MCF 10A (cell line): Measurements from ENCODE around the gene BPIFB3. TPM values are rescaled to one million over a fixed set of nuclear protein-coding genes. Genes with fewer than 3 reads are reported as not detected.

ENCODE experiments used
- BruUV-seq: library from RNA; stranded (reverse); fragments of 400-500 nt; replicated peaks from 2 replicates; lab custom pipeline; 2021; lab: Mats Ljungman, UMichigan
- CTCF ChIA-PET: fragments of 300-600 bp; sonication (Branson Sonifier 250); formaldehyde crosslinking; extraction: SDS; loops from one replicate; lab custom pipeline; 2021; ENCODE audit warnings: antibody characterized with exemption, inconsistent platforms; lab: Yijun Ruan, JAX
- POLR2A ChIA-PET: fragments of 300-600, 350-650 bp; sonication (Branson Sonifier 250); formaldehyde crosslinking; extraction: SDS; loops from one replicate; lab custom pipeline; 2020; ENCODE audit warnings: antibody characterized with exemption, inconsistent platforms; lab: Yijun Ruan, JAX
- DNase-seq: peaks from one replicate; pipeline ENCODE4 v3.0.0-alpha.2; 2018; ENCODE audit not compliant: unreplicated experiment
- H3K27ac Mint-ChIP-seq: one replicate; pipeline ENCODE4 v1.8.0; 2022; ENCODE audit warnings: mild to moderate bottlenecking, low read depth, mixed read lengths; ENCODE audit not compliant: unreplicated experiment
- H3K27me3 Mint-ChIP-seq: one replicate; pipeline ENCODE4 v1.8.0; 2022; ENCODE audit warnings: mixed read lengths; ENCODE audit not compliant: insufficient read depth, unreplicated experiment
- H3K36me3 Mint-ChIP-seq: one replicate; pipeline ENCODE4 v1.8.0; 2022; ENCODE audit warnings: mild to moderate bottlenecking, moderate library complexity, mixed read lengths; ENCODE audit not compliant: insufficient read depth, unreplicated experiment
- H3K4me1 Mint-ChIP-seq: one replicate; pipeline ENCODE4 v1.8.0; 2022; ENCODE audit warnings: mixed read lengths; ENCODE audit not compliant: insufficient read depth, unreplicated experiment
- H3K4me3 Mint-ChIP-seq: one replicate; pipeline ENCODE4 v1.8.0; 2022; ENCODE audit warnings: mild to moderate bottlenecking, moderate library complexity, mixed read lengths; ENCODE audit not compliant: unreplicated experiment
- H3K9me3 Mint-ChIP-seq: one replicate; pipeline ENCODE4 v1.8.0; 2022; ENCODE audit warnings: mixed read lengths; ENCODE audit not compliant: unreplicated experiment
- CTCF ChIP-seq: fragments of 200-600 bp; IDR thresholded peaks from one replicate; pipeline ENCODE4 v1.8.0; 2022; ENCODE audit warnings: antibody characterized with exemption, mild to moderate bottlenecking; ENCODE audit not compliant: unreplicated experiment
- intact Hi-C: fragments of 100-400 bp; cut with micrococcal nuclease; formaldehyde crosslinking; loops from 2 replicates; pipeline ENCODE4 v1.14.1; 2022
- total RNA-seq: library from RNA; stranded (reverse); gene quantifications from 2 replicates; pipeline ENCODE4 v1.2.3, GENCODE V29; 2022

Gene BPIFB3
- total RNA-seq, 1 experiment from 2014 or later = not detected

DNA sequence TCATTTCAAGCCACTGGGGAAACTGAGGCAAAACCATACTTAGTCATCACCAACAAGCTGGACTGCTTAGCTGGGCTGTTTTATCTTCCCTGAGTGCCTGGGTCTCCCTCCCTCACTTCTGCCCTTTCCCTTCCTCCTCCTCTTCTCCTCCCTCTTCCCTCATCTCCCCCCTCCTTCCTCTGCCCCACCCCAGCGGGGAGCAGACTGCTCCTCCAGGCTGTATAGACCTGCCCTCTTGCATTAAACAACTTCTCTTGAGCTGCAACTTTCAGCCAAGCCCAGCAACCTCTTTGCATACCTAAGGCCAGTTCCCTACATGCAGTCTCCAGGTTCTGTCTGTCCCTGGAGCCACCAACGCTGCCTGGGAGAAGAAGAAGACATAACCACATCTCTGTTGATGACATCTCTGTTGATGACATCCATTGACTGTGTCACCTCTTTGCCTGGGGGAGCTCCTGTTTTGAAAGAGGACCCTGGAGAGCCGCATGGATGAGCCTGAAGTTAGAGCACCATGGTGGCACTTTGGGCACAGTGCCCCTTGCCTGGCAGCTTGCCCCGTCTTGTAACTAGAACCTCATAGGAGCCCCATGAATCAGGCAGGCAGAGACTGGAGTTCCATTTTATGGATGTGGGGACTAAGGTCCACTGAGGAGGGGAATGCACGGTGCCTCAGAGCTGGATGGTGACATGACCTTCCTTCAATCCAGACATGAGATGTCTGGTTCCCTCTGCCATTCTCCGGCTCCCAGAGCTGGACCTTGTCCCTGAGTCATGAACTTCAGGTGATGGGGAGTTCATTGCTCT, 30.1 kb upstream of the BPIFB3 start:
- H3K27ac Mint-ChIP-seq = no peak overlapping the region
- no peak overlapping the region for H3K4me3 Mint-ChIP-seq
- BruUV-seq = no TSS peak
- intact Hi-C loops = no loop called here
- no peaks in the 10 kb centered on the region for H3K9me3 Mint-ChIP-seq
- ChIA-PET CTCF (interaction anchor here (1.5 kb wide), 1 partner anchor 10 kb away, joined by 3 read pairs; no protein-coding TSS in a partner anchor), POLR2A (interaction anchor here (1.4 kb wide), 1 partner anchor 11 kb away, joined by 3 read pairs; no protein-coding TSS in a partner anchor)
- DNase-seq = no peak
- no peak for TF ChIP-seq CTCF
- H3K27me3 Mint-ChIP-seq = peaks cover 10% of the 10 kb centered on the region
- H3K4me1 Mint-ChIP-seq = no peaks in the 10 kb centered on the region
- H3K36me3 Mint-ChIP-seq = no peaks in the 10 kb centered on the region

DNA sequence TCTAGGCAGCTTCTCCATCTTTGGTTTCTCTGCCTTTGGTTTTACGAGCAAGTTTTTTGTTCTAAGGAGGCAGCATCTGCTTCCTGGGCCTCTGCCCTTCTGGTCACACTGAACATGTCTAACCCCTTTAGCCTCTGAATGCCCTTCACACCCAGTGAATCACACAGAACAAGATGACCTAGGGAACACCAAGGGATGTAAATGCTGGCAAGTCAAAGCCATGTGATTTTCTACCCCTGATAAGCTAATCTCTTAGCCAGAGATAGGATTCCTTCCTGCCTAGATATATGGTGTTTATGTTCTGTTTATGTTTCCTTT, 29.5 kb upstream of the BPIFB3 start:
- TF ChIP-seq CTCF = no peak
- H3K27me3 Mint-ChIP-seq = peaks cover 8% of the 10 kb centered on the region
- intact Hi-C loops = no loop called here
- no peaks in the 10 kb centered on the region for H3K4me1 Mint-ChIP-seq
- H3K4me3 Mint-ChIP-seq = no peak overlapping the region
- BruUV-seq = no TSS peak
- ChIA-PET POLR2A (interaction anchor here (1.4 kb wide), 1 partner anchor 10 kb away, joined by 3 read pairs; no protein-coding TSS in a partner anchor), CTCF (interaction anchor here (1.5 kb wide), 1 partner anchor 11 kb away, joined by 3 read pairs; no protein-coding TSS in a partner anchor)
- no peaks in the 10 kb centered on the region for H3K36me3 Mint-ChIP-seq
- DNase-seq = no peak
- H3K9me3 Mint-ChIP-seq = no peaks in the 10 kb centered on the region
- H3K27ac Mint-ChIP-seq = no peak overlapping the region

GRCh38 chr20:33024609-33025317, 28.9 kb upstream of the BPIFB3 start:
- Mint-ChIP-seq H3K4me3 (no peak overlapping the region), H3K36me3 (no peaks in the 10 kb centered on the region), H3K27ac (no peak overlapping the region), H3K4me1 (no peaks in the 10 kb centered on the region), H3K27me3 (peaks cover 2% of the 10 kb centered on the region), H3K9me3 (no peaks in the 10 kb centered on the region)
- no peak for DNase-seq
- ChIA-PET CTCF (interaction anchor here (1.5 kb wide), 1 partner anchor 11 kb away, joined by 3 read pairs; no protein-coding TSS in a partner anchor), POLR2A (interaction anchor here (1.4 kb wide), 1 partner anchor 10 kb away, joined by 3 read pairs; no protein-coding TSS in a partner anchor)
- no peak for TF ChIP-seq CTCF
- no TSS peak for BruUV-seq
- intact Hi-C loops = no loop called here

DNA sequence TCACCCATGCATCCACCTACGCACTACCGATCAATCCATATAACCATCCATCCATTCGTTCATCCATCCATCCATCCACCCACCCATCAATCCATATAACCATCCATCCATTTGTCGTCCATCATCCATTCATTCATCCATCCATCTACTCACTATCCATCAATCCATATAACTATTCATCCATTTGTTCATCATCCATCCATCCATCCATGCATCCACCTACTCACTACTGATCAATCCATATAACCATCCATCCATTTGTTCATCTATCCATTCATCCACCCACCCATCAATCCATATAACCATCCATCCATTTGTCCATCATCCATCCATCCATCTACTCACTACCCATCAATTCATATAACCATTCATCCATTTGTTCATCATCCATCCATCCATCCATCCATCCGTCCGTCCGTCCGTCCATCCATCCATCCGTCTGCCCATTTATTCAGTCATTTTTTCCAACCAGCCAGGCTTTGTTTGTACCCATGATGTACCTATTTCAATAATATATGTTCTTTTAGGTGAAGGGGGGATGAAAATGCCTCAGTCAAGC, 28.3 kb upstream of the BPIFB3 start:
- Mint-ChIP-seq H3K27ac (no peak overlapping the region), H3K27me3 (no peaks in the 10 kb centered on the region), H3K36me3 (no peaks in the 10 kb centered on the region), H3K4me3 (no peak overlapping the region), H3K4me1 (no peaks in the 10 kb centered on the region), H3K9me3 (no peaks in the 10 kb centered on the region)
- DNase-seq = no peak
- no TSS peak for BruUV-seq
- TF ChIP-seq CTCF = no peak
- ChIA-PET POLR2A (interaction anchor here (1.4 kb wide), 1 partner anchor 9 kb away, joined by 3 read pairs; no protein-coding TSS in a partner anchor), CTCF (interaction anchor here (1.5 kb wide), 1 partner anchor 12 kb away, joined by 3 read pairs; no protein-coding TSS in a partner anchor)
- intact Hi-C loops = no loop called here
